Suppressor macrophage (primary cell): ENCODE measurements around the gene C4orf17.

ENCODE experiments used
- DNase-seq, 4 experiments: peaks; one replicate each; pipeline ENCODE4 v3.0.0-alpha.2; 2020 to 2022

Gene C4orf17

DNA sequence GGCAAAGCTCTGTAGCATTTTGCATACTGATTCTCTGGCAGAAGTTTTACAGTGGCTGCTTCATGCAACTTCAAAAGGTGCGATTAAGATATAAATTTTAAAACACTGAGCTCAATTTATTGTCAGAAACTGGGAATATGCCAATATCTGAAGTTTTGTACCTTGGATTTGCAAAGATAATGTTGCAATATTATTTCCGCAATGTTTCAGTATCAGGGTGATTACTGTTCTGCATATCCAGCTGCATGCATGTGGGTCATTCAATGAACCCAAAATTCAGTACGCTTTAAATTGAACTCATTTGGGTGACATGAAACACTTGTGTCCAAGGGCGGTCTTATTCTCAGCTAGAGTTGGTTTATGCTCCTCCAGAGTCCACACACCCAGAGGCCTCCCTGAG, 26.9 kb downstream of the C4orf17 start:
- no peak for DNase-seq

DNA sequence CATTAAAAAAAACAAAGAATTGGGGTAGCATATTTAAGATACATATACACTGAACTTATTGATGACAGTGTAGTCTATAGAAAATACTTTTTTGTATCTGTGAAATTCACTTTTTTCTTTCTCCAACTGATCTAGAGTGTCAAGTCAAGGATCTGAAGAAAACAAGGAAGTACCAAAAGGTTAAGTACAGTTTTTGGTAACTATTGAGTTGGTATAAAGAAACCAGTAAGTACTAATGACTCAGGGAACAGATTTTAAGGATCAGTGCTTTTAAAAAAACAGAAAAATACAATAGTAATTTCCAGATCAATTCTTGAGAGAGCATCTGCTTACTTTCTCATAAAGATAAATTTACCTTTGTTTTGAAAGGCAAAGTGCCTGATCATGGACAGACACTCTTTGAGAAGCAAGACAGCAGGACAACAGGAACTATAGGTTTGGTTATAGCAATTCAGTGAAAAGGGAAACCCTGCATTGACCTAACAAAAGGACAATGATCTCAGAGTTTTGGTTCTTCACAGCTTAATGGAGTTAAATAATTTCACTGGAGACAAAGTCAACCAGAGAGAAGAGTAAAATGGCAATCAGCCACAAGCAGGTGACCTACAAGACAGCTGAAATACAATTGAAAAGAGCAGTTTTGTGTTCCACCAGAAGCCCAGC, 29.6 kb downstream of the C4orf17 start:
- DNase-seq = no peak

DNA sequence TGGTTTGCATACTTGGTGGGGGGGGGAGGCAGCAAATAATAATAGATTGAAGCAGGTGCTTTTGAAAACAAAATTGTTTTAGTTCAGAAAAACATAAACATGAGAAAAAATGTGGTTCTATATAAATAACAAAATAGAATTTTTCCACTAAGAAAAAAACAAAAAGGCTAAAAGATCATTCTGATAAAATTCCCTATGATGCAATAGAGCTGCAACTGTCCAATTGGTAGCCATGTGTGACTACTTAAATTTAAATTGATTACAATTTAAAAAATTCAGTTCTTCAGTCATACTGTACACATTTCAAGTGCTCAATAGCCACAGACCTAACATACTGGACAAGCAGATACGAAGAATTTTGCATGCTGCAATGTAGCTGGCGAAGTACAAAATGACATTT, 42.1 kb downstream of the C4orf17 start:
- no peak for DNase-seq

DNA sequence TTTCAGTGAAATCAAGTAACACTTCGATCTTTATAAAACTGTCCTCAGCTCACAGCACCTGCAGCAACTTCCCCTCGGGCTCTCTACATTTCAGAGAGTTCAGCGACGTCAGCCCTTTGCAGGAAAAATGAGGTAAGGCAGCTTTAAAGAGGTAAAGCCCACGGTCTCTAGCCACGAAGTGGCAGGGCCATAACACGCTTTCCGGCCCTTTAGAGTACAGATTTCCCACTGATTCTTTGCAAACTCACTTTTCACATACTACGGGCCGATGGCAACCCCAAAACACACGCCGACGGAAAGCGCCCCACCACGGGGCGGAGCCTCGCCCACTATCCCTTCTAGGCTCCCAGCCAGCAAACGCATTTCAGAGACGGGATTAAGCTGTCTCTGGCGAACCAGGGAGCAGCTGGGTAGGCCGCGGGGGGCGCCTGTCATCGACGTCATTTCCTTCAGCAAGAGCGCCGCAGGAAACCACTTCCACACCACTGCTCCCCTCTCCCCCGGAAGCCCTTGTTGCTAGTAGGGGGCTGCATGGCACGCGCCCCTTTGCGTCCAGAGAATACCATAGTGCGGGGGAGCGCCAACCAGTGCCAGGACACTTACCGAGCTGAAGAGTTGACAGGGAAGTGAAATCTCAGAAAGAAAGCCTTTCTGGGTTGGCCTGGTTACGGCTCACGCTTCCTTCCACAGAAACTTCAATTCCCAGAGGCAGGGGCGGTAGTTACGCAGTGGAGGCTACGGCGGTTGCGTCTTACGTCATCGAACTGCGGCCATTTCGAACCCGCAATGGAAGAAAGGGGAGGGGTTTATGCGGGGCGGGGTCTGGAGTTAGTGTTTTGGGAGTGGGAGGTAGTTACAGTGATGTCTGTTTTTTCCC, 52.7 kb downstream of the C4orf17 start, which contains the start of gene TRMT10A:
TRMT10A (minus strand) TSS at position 730 of the 877 bp plus-strand sequence. CDS start 4,701 bp downstream, outside the sequence.
- DNase-seq = peak; percentile 97 to 99 (median 98)

DNA sequence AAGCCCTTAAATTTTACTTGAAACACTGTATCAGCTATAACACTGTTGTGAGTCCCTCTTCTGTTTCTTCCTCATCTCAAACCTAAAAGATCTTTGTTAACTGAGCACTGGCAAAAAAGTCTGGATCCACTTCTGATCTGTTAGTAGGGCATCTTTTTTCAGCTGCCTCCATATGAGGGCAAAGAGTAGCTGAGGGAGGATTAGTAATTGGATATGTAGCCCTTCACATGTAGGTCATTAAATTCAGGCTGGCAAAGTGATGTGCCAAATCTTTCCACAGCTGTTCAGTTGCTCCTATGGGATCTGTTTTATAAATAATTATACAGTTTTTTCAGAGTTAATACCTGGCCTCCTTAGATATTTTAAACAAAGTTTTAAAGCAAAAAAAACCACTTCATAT, 54.1 kb downstream of the C4orf17 start:
- DNase-seq = no peak

DNA sequence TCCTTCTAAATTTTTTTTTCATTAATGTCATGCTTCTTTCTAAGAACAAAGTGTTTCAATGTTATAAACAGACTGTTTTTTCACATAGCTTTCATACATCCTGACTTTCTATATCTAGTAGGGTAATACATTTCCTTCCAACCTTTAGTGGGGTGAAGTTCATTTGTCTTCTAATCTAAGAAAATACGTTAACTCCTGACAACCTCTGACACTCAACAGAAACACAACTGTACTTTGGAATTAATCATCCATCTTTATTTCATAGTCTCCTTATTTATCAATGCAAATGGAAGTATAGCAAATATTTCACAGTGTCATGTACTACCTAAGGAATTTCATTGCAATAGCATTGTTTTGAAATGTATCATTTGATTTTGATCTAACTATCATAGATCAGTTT, 61.1 kb downstream of the C4orf17 start:
- no peak for DNase-seq

DNA sequence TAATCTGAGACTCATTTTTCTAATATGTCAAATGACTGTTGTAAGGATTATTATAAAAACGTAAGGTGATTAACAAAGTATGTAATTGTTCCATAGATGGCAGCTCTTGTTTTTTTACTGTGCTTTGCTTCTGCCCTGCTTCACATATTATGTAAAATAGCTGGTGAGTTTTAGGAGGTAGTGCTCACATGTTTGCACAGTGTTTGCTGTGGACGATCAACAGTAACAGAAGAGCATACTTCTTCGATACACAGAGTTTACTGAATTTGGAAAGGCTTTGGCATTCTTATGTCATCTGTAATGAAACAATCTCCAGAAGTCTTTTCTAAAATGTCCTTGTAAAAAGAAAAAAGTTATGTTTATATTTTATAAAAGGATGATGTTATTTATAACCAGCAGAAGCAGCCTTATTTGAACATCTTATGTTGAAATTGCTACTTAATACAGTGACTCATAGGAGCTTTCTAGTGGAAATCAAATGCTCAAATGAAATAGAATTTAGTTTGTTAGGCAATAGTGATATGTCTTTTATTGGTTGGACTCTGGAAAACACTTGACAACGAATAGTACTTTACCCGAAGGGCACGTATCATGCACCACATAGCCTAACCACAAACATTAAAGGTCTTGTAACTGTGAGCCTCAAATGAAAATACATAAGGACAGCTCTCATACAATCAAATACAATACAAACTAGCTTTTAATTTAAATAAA, 61.9 kb downstream of the C4orf17 start:
- no peak for DNase-seq

DNA sequence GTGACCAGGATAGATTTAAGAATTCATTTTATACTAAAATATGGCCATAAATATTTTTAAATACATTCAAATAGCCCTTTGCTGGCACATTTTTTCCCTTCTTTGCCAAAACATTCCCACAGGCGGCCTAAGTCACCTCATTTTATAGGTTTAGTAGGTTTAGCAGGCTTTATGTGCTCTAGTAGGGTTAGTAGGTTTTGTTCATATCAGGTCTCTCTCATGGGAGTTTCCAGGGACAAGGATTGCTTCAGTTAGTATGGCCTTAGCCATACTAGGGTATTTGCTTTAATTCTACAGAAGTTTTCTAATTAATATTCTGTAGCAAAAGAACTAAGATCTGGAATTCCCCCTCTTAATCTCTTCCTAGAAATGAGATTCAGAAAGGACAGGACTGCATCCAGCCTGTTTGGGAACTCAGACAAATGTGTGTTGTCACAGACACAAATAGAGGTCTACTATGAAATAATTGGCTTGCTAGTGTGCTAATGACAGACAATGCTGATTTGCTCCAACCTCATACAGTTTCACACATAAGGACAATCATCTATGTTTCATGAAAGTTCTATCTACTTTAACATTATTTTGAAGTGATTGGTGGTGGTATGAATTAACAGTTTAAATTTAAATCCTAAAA, 63.0 kb downstream of the C4orf17 start:
- DNase-seq = no peak

DNA sequence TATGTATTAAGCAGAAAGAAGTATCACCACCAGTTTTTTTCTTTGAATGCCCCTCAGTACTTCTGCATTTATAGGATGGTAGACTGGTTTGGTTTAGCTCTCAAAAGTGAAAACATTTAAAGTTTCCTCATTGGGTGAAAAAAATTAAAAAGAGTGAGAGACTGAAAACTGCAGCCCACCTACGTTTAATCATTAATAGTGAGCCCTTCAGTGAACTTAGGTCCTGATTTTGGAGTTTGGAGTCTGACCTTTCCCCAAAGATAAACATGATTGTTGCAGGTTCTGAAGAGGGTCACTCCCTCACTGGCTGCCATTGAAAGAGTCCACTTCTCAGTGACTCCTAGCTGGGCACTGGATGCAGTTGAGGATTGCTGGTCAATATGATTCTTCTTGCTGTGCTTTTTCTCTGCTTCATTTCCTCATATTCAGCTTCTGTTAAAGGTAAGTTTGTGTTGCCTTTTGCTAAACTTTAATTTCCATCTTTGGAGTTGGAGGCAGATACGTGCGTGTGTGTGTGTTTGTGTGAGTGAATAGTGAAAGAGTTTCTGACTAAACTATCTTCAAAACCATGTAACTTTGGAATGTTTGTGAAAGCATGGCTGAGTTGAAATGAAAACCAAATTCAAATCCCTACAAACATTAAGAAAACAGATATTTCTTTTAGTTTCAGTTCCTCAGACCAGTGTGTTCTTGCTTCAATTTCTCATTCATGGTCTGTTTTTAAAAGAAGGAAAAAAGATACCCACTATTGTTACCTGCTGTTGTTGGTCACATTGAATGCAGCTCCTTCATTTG, 63.9 kb downstream of the C4orf17 start, which contains the start of gene MTTP:
MTTP (plus strand) TSS at position 295 of the 795 bp plus-strand sequence; CDS start at position 381, 86 bp downstream.
- no peak for DNase-seq

DNA sequence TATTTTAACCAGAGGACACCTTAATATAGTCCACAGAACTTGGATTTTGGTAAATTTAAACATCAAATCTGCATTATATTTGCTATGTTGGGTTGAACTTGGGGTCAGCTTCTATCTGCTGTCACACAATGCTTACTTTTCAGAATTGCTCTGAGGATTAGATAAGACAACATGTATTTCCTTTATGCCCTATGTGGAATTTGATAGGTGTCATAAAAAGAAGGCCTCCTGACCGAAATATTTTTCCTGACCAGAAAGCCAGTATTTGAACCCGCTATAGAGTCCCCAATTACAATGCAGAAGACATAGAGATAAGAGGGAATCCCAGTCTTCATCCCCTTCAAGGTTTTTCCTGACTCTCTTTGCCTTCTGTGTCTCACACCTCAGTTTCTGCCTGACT, 67.9 kb downstream of the C4orf17 start:
- no peak for DNase-seq

DNA sequence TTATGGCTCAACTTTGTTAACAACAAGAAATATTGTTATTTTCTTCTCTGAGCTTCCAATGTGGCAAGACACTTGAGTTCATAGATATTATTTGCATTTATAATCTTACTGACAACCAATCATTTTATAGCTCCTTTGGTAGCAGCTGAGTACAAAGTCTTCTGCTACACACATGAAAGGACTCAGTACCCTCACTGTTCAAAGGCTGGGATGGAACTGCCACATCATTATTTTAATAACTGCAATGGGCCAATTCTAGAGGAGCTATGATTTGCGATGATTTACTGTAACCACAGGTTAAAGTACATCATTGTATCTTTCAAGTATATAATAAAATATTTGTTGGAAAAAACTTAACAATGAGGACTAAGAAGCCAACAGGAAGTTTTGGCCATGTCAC, 74.7 kb downstream of the C4orf17 start:
- no peak for DNase-seq

DNA sequence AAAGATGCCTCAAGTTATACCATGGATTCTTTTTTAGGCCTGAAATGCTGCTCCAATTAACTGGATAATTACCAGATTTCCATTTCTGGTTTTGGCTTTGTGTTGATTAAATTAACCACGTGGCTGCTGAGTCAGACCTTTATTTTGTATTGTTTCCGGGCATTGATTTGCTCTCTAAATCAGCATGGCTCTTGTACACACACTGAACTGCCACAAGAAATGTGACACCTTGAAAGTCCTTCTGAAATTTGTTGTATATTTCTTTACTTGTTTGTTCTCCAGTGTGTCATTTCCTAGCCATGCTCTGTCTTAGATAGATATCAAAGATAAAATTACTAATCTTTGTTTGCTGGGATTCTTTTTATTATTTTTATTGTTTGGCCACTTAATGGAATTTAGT, 75.5 kb downstream of the C4orf17 start:
- no peak for DNase-seq

DNA sequence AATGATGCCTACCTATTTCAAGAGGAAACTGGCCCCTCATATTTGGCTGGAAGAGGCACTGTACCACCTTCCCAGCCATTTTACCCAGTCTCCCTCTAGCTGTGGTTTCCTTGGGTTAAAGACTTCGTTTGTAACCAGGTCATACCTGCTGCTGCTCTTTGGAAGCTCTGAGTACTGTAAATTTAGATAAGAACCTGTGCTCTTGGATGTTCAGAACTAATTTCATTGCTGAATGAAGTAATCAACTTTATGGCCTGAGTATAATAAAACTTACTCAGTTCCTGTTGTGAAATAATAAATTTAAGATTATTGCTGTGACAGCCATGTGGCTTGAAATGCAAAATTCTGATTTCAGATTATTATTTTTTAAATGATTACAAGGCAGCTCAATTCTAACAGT, 76.0 kb downstream of the C4orf17 start:
- no peak for DNase-seq

DNA sequence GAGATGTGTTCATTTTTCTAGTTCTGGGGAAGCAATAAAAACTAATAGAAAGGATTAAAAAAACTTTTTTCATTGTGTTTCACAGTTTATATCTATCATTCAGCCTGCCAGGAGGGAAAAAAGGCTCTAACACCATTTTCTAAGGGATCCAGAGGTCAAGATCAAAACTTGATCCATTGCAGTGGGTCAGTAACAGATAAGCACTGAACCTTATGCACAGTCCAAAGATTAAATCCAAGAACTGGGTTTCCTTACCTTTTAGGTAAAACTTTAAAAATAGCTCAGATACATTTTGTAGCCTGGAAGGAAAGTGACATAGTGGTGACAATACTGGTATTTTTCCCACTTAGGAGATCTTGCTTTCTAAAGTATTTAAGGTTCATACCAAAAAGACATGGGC, 76.5 kb downstream of the C4orf17 start:
- DNase-seq = no peak

DNA sequence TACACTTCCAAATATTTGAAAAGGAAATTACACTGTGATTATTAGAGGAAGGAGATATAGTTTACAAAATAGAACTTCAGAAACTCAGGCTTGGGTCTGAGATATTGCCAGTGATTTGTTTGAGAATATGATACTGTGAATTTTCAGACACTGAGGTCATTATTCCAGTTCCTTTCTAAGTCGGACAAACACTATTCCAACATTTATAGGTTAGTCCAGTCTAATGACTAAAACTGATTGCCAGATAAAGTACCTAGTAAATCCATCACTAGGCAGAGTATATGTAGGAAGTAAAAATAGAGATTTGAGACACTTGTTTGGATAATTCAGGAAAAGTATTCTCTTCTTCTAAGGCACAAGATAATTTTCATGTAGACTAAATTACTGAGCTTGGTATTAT, 77.0 kb downstream of the C4orf17 start:
- DNase-seq = no peak

DNA sequence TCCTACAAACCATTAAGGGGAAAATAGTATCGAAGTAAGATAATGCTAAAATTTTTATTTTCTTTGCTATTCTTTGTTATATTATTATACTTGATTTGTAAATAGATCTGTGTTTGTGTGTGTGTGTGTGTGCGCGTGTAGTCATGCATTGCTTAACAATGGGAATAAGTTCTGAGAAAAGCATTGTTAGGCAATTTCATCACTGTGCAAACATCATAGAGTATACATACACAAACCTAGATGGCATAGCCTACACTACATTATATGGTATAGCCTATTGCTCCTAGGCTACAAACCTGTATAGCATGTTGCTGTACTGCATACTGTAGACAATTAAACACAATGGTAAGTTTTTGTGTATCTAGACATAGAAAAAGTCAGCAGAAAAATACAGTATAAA, 80.9 kb downstream of the C4orf17 start:
- no peak for DNase-seq
